Breast epithelium (tissue), 4 donors: ENCODE results near the gene OR52N4. TPM values are rescaled to one million over a fixed set of nuclear protein-coding genes. Genes with fewer than 3 reads are reported as not detected.

Experiments
- DNase-seq, 2 donors: peaks; one replicate each; pipeline ENCODE4 v3.0.0-alpha.2; 2019; ENCODE audit warnings: low spot score in 2 of 2
- H3K27ac ChIP-seq, 2 donors: fragments of 200-600 bp; sonication (generic) in 1 of 2; one replicate each; pipeline ENCODE4 v1.5.1; 2016 to 2019; ENCODE audit warnings: mild to moderate bottlenecking in 1 of 2
- H3K27me3 ChIP-seq, 2 donors: fragments of 200-600 bp; sonication (generic) in 1 of 2; one replicate each; pipeline versions ENCODE4 v1.5.1 to v1.6.0; 2017 to 2019; ENCODE audit warnings: control low read depth in 1 of 2, mild to moderate bottlenecking in 1 of 2
- H3K36me3 ChIP-seq: fragments of 200-600 bp; one replicate; pipeline ENCODE4 v1.5.1; 2019
- H3K4me1 ChIP-seq, 2 donors: fragments of 200-600 bp; sonication (generic); one replicate each; pipeline ENCODE4 v1.5.1; 2016 to 2019; ENCODE audit warnings: control low read depth in 1 of 2
- H3K4me3 ChIP-seq, 3 donors: fragments of 200-600 bp; sonication (generic); 1 replicate in 2 of 3; 2 replicates in 1 of 3; pipeline ENCODE4 v1.5.1; 2016 to 2019; ENCODE audit warnings: mild to moderate bottlenecking in 3 of 3, moderate library complexity in 2 of 3
- H3K9me3 ChIP-seq, 2 donors: fragments of 200-600 bp; sonication (generic) in 1 of 2; one replicate each; pipeline ENCODE4 v1.5.1; 2016 to 2019; ENCODE audit warnings: control low read depth in 1 of 2
- CTCF ChIP-seq, 3 donors: fragments of 450-650 bp; IDR thresholded peaks; one replicate each; pipeline ENCODE4 v1.5.1; 2016 to 2017; ENCODE audit warnings: antibody characterized with exemption in 3 of 3, mild to moderate bottlenecking in 3 of 3, moderate library complexity in 3 of 3
- POLR2A ChIP-seq: fragments of 450-650 bp; IDR thresholded peaks from one replicate; pipeline ENCODE4 v1.6.1; 2016; ENCODE audit warnings: antibody characterized with exemption, mild to moderate bottlenecking, moderate library complexity
- POLR2AphosphoS5 ChIP-seq, 3 donors: sonication (generic); formaldehyde crosslinking; IDR thresholded peaks; one replicate each; pipeline ENCODE4 v1.6.1; 2017; ENCODE audit warnings: antibody characterized with exemption in 3 of 3
- intact Hi-C: fragments of 100-400 bp; cut with DNase I; formaldehyde crosslinking; loops from one replicate; pipeline ENCODE4 v1.15.1; 2023; ENCODE audit warnings: low total_unique reads
- total RNA-seq, 3 donors: library from RNA; depleted of rRNA; stranded (reverse); fragments of >200 nt; gene quantifications; one replicate each; pipeline ENCODE4 v1.1.0, GENCODE V29; 2016

OR52N4 gene
- total RNA-seq, 3 donors from 2014 or later = not detected

- Histone ChIP-seq H3K4me3 (no peak overlapping the region), H3K27ac (no peak overlapping the region), H3K4me1 (no peaks in the 10 kb centered on the region), H3K36me3 (no peaks in the 10 kb centered on the region), H3K27me3 (no peaks in the 10 kb centered on the region), H3K9me3 (no peaks in the 10 kb centered on the region)
- no peak for DNase-seq
- TF ChIP-seq CTCF (IDR thresholded peaks at IDR 0.05) (no peak), POLR2AphosphoS5 (IDR thresholded peaks at IDR 0.05) (no peak), POLR2A (no peak)
- intact Hi-C loops = no loop called here
Measured at GRCh38 chr11:5719703-5720495, 34.1 kb upstream of the OR52N4 start.

- Histone ChIP-seq H3K36me3 (no peaks in the 10 kb centered on the region), H3K4me3 (no peak overlapping the region), H3K27me3 (no peaks in the 10 kb centered on the region), H3K4me1 (no peaks in the 10 kb centered on the region), H3K27ac (no peak overlapping the region), H3K9me3 (no peaks in the 10 kb centered on the region)
- intact Hi-C loops = no loop called here
- no peak for TF ChIP-seq CTCF (IDR thresholded peaks at IDR 0.05)
- TF ChIP-seq POLR2AphosphoS5 (IDR thresholded peaks at IDR 0.05) = no peak
- no peak for TF ChIP-seq POLR2A
- no peak for DNase-seq
Measured at GRCh38 chr11:5722622-5723021, 31.4 kb upstream of the OR52N4 start.

DNA sequence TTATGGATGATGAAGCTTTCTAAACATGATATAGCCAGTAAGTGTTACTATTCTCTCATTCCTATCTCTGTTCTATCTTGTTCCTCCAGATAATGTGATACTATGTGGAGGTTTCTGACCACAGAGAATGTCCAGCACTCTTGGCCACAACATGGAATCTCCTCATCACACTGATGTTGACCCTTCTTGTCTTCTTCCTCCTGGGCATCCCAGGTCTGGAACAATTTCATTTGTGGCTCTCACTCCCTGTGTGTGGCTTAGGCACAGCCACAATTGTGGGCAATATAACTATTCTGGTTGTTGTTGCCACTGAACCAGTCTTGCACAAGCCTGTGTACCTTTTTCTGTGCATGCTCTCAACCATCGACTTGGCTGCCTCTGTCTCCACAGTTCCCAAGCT, 27.7 kb upstream of the OR52N4 start:
- Histone ChIP-seq H3K4me1 (no peaks in the 10 kb centered on the region), H3K36me3 (no peaks in the 10 kb centered on the region), H3K27me3 (no peaks in the 10 kb centered on the region), H3K27ac (no peak overlapping the region), H3K9me3 (no peaks in the 10 kb centered on the region), H3K4me3 (no peak overlapping the region)
- intact Hi-C loops = no loop called here
- DNase-seq = no peak
- TF ChIP-seq CTCF (IDR thresholded peaks at IDR 0.05) (no peak), POLR2AphosphoS5 (IDR thresholded peaks at IDR 0.05) (no peak), POLR2A (no peak)

DNA sequence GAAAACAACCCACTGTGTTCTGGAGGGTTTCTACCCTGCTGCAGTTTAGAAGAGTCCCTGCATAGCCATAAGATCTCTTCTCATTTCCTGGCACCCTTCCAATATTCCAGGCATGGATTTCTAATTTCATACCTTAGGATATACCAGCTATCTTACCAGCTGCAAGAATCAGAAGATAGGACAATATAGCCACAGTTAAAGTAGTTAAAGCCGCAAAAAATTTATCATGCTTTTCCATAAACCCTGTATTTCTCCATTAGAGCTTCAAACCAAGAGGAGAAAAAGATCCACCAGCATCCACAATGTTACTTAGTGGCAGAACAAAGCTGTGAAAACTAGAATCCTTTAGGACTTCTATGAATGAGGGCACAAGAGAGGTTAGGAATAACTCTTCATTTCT, 26.4 kb upstream of the OR52N4 start:
- intact Hi-C loops = no loop called here

More for the DNA sequence above, 26.4 kb upstream of the OR52N4 start:
- Histone ChIP-seq H3K4me3 (no peak overlapping the region), H3K9me3 (no peaks in the 10 kb centered on the region), H3K27me3 (no peaks in the 10 kb centered on the region), H3K36me3 (no peaks in the 10 kb centered on the region), H3K4me1 (no peaks in the 10 kb centered on the region), H3K27ac (no peak overlapping the region)
- no peak for TF ChIP-seq CTCF (IDR thresholded peaks at IDR 0.05)
- TF ChIP-seq POLR2A = no peak
- TF ChIP-seq POLR2AphosphoS5 (IDR thresholded peaks at IDR 0.05) = no peak
- no peak for DNase-seq
